T-helper 2 cell (primary cell): ENCODE measurements around the gene PTH1R.
A peak's percentile ranks its signal among the peaks of the same experiment; 100 is the strongest.

ENCODE experiments used
- DNase-seq, 5 experiments: peaks; one replicate each; pipeline versions ENCODE4 v3.0.0 to v3.0.0-alpha.2; 2012 to 2022

The PTH1R gene

GRCh38 chr3:46931631-46932331, 54.3 kb downstream of the PTH1R start:
- DNase-seq = peak in 1 of 5 experiments; percentile 35

- no peak for DNase-seq
These were observed 55.1 kb downstream of the PTH1R start for GRCh38 chr3:46932455-46933225.

- no peak for DNase-seq
These were observed 55.7 kb downstream of the PTH1R start for GRCh38 chr3:46933261-46933660.

GRCh38 chr3:46934072-46934471, 56.6 kb downstream of the PTH1R start:
- no peak for DNase-seq

GRCh38 chr3:46934498-46935167, 57.1 kb downstream of the PTH1R start:
- no peak for DNase-seq

DNA sequence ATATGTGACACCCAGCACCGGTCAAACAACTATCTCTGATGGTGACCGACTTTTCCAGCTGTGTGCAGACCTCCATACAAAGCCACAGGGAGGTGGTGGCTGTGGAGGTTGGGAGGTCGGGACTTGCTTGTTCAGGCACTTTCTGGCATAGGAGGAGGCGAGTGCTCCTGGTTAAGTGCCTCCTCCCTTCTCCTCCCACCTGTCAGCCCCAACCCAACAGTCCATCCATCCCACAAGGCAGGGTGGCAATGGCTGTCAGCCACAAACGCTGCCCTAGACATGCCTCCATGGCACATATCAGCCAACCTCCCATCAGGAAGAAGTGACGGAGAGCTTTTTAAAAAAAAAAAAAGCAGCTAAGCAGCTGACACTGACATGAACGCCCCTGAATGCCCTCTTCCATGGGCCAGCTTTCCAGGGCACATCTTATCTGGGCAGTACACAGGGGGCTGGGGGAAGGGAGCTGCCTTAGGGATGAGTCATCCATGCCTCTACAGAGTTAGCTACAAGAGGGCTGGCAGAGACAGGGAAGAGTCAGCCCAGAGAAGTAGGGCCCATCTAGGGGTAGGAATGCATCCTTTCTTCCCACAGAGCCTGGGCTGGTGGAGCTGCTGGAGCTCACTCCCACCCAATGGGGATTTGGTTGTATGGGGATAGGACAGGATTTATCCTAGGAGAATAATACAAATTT, 57.8 kb downstream of the PTH1R start:
- no peak for DNase-seq

DNA sequence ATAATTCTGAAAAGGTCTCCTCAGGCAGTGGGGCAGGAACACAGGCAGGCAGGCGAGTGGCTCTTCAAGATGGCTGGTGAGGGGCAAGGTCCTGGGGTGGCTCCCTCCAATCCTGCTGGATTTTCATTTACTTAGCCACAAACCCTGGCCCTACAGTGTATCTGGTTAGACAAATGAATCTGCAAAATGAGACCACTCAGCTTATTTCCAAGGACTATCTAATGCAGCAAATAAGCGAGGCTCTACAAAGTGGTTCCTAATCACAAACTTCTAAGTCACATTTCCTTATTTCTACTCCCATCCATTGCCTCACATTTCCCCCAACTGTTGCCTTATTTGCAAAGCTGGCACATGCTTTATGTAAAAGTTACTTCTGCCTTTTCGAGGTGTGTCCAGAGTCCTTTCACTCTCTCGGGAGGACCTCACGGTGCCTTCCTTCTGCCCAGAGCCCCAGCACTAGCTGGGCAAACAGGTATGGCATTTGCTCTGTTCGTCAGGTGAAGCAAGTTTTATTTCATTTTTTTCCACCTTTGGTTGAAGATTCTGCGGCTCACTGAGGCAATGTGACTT, 58.6 kb downstream of the PTH1R start:
- DNase-seq = no peak

DNA sequence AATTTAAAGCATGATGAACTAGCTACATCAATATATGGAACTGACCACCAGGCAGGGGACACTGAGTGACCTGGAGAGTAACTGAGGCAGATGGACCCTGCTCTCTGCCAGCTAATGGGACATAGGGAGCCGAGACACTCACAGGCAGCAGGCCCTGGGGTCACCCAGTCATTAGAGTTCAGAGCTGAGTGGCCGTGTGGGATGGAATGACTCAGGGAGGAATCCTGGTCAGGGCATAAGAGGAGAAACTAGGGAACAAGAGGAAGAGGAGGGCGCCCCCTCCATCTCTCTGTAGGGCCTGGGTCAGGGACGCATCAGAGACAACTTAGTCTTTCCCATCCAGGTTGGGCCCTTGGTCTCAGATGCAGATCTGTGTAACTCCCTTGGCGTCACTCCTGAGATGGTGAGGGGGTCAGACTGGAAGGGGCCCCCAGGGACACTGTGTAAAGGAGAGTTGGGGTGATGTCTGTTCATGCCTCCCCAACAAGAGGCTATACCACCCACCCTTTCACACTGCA, 59.3 kb downstream of the PTH1R start:
- no peak for DNase-seq

DNA sequence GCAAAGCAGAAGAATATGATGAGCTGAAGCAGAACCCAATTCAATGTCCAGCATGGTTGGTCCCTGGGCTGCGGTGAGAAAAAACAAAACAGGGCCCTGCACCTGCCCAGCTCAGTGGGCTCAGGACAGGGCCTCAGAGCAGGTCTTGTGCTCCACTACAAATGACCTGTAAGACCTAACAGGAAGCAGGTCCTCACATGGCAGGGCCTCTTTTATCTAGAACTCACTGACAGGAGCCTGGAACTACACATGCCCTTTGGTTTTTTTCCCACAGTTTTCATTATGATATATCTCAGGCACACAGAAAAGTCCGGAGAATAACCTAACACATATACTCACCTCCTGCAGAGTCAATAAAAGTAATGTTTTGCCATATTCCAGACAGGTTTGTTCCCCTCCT, 60.6 kb downstream of the PTH1R start:
- no peak for DNase-seq

DNA sequence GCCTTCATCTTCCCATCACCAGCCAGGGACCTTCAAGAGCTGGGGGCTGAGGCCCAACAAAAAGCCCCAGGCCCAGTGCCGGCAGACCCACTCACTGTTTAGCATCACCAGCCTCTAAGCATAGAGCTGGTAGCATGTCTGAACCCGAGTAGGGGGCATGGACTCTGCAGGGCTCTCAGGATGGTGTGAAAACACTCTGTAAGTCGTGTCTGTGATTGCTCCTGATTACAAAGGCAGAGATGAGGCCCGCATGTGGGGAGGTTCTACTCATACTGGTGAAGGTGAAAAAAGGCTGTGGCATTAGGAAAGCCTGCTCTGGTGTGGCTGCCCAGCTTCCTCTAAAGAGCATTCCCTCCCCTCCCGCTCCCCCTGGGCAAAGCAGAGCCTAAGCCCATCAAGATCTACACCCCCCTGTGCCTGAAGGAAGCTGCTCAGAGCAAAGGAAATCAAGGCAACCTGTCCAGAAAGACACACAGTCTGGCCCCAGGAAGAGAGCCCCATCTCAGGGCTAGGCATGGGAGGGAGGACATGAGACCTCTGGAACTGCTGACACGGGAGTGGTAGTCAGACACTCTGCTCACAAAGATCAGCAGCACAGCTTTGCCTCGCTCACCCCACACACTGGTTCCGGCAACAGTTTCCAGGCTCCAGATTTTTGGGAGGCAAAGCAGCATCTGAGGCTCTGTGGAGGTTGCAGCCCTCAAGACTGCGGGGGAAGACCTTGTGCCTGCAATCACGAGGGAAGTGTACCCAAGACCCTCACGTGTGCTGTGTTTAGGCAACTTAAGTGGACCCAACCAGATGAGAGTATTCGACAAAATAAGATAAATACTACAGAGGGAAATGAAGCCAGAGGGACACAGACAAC, 62.3 kb downstream of the PTH1R start:
- no peak for DNase-seq

GRCh38 chr3:46942076-46942475, 64.6 kb downstream of the PTH1R start:
- no peak for DNase-seq

DNA sequence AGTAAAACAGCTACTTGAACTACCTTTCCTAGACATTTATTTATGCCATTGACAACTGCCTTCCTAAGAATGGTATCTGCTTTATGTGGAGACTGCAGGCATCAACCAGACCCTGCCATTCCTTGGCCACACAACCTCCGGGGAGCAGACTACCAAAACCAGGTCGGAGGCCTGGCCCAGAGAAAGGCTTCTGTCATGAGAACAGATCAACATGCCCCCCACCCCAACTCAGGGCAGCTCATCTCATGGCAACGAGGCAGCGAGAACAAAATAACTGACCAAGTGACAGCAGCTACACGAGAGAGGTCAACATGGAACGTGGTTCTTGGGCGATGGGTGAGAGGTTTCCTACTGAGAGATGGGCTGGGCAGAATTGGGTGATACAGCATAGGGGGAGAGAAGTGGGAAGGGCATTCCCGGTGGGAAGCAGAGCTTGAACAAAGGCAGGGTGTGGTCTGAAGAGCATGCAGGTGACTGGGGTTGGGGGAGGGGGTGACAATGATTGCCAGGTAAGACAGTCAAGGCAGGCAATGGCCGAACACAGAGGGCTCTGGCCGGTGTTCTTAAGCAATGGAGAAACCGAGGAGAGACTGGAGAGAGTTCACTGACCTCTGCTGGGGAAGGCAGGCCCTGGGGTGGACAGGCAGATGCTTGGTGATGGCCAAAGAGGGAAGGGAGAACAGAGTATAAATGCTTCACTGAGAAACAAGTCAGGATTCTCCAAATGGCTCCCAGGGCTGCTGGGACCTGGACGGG, 65.1 kb downstream of the PTH1R start:
- no peak for DNase-seq

DNA sequence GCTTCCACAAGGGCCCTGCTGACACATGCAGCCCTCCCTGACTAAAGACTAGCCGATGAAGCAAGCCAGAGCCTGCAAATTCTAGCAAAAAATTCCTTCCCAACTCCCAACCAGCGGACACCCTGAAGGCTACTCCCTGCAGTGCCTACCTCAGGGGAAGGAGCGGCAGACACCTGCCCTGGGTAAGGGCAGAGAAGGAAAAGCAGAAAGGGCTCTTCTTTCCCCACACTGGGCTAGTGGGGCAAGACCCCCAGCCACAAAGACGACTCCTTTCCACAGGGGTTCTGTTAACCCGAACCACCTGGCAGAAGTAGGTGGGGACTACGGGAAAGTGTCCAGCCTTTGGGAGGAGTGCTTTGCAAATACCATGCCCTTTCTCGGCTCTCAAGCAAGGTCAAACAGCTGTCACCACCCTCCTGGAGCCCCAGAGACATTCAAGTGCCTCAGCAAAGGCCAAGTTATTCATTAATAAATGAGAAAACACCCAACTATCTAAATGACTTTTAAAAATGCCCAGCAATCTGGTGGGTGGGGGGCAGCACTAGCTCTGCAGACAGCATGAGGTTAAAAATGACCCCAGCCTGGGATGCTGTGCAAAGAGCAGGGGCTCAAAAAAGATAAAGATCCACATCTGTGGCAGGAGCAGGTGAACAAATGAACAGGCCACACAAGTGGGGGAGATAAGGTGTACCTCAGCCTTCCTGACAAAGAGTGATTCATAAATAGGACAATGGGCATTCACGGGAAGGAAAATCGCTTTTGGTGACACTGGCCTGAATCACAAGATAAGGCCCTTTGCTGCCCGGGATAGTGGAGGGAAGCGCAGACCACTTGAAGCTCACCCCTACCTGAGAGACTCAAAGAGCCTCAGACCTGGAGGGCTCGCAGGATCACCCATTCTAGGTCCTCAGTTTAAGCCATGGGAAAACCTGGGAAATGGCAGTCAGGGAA, 66.0 kb downstream of the PTH1R start:
- no peak for DNase-seq

DNA sequence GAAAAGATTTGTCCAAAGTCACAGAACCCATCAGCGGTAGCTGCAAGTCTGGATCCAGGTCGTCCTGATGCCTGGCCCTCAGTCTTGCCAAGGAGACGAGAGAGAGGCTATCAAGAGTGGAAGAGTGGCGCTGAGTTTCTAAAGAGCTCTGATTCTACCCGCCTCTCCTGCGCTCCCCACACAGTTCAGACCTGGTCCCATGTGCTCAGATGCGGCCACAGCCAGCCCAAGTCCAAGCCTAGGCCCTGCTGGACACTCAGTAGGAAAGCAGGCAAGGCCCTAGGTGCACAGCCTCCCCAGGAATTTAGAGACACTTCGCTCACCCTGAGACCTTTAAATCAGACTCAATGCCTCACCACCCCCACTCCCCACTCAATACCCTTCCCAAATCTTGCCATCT, 66.7 kb downstream of the PTH1R start:
- no peak for DNase-seq

GRCh38 chr3:46946416-46946815, 68.9 kb downstream of the PTH1R start:
- DNase-seq = no peak

DNA sequence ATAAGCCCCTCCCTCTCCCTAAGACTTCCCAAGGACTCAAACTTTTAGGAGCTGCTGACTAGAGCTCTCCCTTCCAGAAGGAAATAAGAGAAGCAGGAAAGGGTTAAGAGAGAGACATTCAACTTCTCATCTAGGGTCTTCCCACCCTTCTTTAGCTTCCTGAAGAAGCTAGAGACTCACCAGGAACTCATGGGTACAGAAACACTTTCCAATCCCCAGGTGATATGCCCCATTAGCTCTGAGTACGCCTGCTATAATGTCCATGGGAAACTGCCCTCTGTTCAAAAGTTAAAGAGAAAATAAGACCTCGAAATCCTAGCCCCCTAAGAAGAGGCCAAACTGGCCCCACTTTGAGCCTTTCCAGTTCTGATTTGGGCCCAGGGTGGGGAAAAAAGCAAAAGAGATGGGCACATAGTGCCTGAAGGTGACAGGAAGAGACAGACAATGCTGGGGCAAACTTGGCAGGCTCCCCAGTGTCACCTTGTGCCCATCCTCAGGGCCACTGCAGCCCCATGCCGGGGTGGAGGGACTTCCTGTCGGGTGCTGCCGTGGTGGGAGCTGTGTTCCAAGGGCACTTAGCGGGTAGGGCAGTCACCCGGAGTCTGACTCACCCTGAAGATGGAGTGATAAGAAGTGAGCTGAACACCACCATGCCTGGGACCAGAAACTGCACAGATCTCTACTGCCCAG, 69.5 kb downstream of the PTH1R start:
- DNase-seq = peak; percentile 42 to 95 (median 65)

- no peak for DNase-seq
These were observed 70.0 kb downstream of the PTH1R start for GRCh38 chr3:46947546-46947901.

DNA sequence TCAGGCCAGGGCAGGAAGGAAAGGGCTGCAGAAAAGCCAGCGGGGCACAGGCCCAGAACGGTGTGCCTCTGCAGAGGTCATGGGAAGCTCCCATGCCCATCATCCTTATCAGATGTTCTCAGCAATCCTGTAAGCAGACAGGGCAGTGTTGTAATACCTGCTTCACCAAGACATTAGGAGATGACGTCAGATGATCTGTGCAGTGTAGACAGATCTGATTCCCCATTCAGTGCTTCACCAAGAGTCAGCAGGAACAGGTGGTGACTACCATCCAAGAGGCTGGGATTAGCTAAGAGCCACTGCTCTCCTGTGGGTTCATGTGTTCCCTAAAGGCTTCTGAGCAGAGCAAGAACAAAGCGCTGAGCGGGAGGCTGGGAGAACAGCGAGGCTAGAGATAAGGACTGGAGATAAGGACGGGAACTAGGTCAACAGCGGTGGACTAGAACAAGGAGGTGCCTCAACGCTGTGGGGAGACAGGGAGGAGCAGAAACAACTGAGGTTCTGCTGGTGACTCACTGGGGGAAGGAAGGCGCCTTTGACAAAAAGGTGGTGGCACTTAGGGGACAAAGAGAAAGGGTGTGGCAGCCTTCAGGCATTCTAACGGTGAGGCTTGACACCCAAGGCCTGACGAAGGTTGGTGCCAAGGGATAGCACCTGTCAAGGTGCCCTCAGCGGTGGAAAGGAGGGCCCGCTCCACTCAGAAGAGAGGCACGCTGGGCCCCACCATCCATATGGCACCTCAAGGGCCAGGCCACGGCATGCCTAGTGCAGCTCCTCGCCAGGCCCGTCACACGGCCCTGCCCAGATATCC, 70.7 kb downstream of the PTH1R start:
- peak in 4 of 5 experiments; percentile 57 to 94 (median 71) for DNase-seq
